ENCODE data around the gene NDUFS1. TPM values are rescaled to one million over a fixed set of nuclear protein-coding genes. Genes with fewer than 3 reads are reported as not detected.

Gene NDUFS1
- total RNA-seq, 1 experiment from 2014 or later = 102 TPM

GRCh38 chr2:206071807-206072206 lies 87.4 kb downstream of the NDUFS1 start:
- Histone ChIP-seq H2AFZ (ENCODE audit: low read length) (no peak overlapping the region), H3K27me3 (ENCODE audit: insufficient read depth, low read length) (no peaks in the 10 kb centered on the region), H4K8ac (replicated peaks; ENCODE audit: insufficient read length, low read depth, low read length) (no peak overlapping the region), H4K91ac (ENCODE audit: insufficient read length, low read depth, low read length) (no peak overlapping the region), H2BK15ac (ENCODE audit: low read depth, low read length) (no peak overlapping the region), H3K4me1 (ENCODE audit: insufficient read depth, low read length) (no peaks in the 10 kb centered on the region; the same call in 1 of the 2 replicates), H3K18ac (ENCODE audit: insufficient read length, low read depth, low read length) (no peak overlapping the region), H2BK5ac (ENCODE audit: insufficient read length, low read length) (no peak overlapping the region), H3K4me2 (ENCODE audit: insufficient read depth, insufficient read length, low read length) (no peak overlapping the region), H3K56ac (ENCODE audit: insufficient read length, low read depth, low read length) (no peak overlapping the region), H3K9ac (ENCODE audit: extremely low read depth, insufficient read length, low read length) (no peak overlapping the region), H3K9me3 (ENCODE audit: control insufficient read depth, low read depth, low read length) (no peaks in the 10 kb centered on the region), H2BK120ac (ENCODE audit: low read depth, low read length, poor library complexity, severe bottlenecking) (no peak overlapping the region), H3K23me2 (ENCODE audit: insufficient read length, low read depth, low read length, poor library complexity, severe bottlenecking) (no peaks in the 10 kb centered on the region), H3K23ac (ENCODE audit: insufficient read length, low read depth, low read length) (no peak overlapping the region), H4K5ac (ENCODE audit: insufficient read length, low read depth, low read length) (no peak overlapping the region), H2BK20ac (ENCODE audit: low read depth, low read length, poor library complexity, severe bottlenecking) (no peak overlapping the region), H4K20me1 (ENCODE audit: control insufficient read depth, insufficient read depth, insufficient read length) (no peaks in the 10 kb centered on the region), H3K4ac (ENCODE audit: low read depth, low read length) (no peak overlapping the region), H3K27ac (ENCODE audit: insufficient read length, low read depth, low read length) (no peak overlapping the region), H3K14ac (ENCODE audit: insufficient read depth, low read length) (no peak overlapping the region), H3K79me2 (ENCODE audit: insufficient read depth, low read length) (peaks cover 28% of the 10 kb centered on the region; the same call in 1 of the 2 replicates), H3T11ph (ENCODE audit: low read length) (no peak overlapping the region), H2BK12ac (ENCODE audit: insufficient read length, low read depth, low read length) (no peak overlapping the region), H3K79me1 (ENCODE audit: insufficient read depth, low read depth, low read length, poor library complexity, severe bottlenecking) (peaks cover 10% of the 10 kb centered on the region), H2AK5ac (ENCODE audit: insufficient read length, low read length) (no peak overlapping the region)
- peaks cover 6 to 19% (median 10%) of the 10 kb centered on the region in 3 experiments; a peak in 6 of 7 replicates for H3K36me3 Mint-ChIP-seq (ENCODE audit: insufficient read depth in 1 of 3, low read depth in 3 of 3)
- no CpG with 5 or more reads among the region's 1 CpG for WGBS (ENCODE audit: extremely low coverage, insufficient read length, low lambda C conversion rate)
- H3K27ac Mint-ChIP-seq = peak overlapping the region in 2 of 3 experiments; percentile 59 to 72; a peak in 3 of 7 replicates
- TF ChIP-seq, protein P1, sequence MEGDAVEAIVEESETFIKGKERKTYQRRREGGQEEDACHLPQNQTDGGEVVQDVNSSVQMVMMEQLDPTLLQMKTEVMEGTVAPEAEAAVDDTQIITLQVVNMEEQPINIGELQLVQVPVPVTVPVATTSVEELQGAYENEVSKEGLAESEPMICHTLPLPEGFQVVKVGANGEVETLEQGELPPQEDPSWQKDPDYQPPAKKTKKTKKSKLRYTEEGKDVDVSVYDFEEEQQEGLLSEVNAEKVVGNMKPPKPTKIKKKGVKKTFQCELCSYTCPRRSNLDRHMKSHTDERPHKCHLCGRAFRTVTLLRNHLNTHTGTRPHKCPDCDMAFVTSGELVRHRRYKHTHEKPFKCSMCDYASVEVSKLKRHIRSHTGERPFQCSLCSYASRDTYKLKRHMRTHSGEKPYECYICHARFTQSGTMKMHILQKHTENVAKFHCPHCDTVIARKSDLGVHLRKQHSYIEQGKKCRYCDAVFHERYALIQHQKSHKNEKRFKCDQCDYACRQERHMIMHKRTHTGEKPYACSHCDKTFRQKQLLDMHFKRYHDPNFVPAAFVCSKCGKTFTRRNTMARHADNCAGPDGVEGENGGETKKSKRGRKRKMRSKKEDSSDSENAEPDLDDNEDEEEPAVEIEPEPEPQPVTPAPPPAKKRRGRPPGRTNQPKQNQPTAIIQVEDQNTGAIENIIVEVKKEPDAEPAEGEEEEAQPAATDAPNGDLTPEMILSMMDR (conservative IDR thresholded peaks at IDR 0.05) = no peak
- H3K4me3 Mint-ChIP-seq = no peak overlapping the region
- H3K27me3 Mint-ChIP-seq (ENCODE audit: low read depth) = no peaks in the 10 kb centered on the region
- H3K4me1 Mint-ChIP-seq = peaks cover 23 to 26% of the 10 kb centered on the region in 2 experiments
- H3K9me3 Mint-ChIP-seq = no peaks in the 10 kb centered on the region
- no peak for DNase-seq
